HG02938 (cell line): ENCODE data around the gene MASP1.
"Not testable (repeated sequence)": the region's sequence is repeated elsewhere in the genome, so short reads cannot be mapped to it uniquely, and the experiment has no call there.

ENCODE experiments used
- ATAC-seq: cut with Tn5 transposase; IDR thresholded peaks from one replicate; pipeline ENCODE4 v1.9.1; 2021; ENCODE audit warnings: mild to moderate bottlenecking, moderate library complexity; ENCODE audit not compliant: unreplicated experiment

MASP1 gene

DNA sequence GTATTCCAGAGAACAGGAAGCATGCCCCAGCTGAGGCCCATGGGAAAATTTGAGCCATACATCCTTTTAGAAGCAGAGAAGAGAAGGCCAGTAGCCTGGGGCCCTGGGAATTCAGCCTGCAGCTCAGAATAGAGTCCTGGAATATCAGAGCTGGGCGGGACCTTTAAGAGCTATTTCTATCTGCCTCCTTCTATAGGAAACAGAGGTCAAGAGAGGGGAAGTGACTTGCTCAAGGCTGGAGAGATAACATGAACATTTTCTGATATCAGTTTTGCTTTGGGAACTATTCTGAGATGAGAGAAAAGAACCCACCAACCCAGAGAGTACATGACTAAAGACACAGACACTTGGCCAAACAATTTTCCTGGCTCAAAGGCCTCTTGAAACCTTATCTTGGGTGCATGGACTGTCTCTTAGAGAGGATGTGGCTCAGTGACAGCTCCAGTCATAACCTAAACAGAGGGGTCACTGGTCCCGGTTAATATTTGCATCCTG lies 26.0 kb downstream of the MASP1 start:
- no peak for ATAC-seq

DNA sequence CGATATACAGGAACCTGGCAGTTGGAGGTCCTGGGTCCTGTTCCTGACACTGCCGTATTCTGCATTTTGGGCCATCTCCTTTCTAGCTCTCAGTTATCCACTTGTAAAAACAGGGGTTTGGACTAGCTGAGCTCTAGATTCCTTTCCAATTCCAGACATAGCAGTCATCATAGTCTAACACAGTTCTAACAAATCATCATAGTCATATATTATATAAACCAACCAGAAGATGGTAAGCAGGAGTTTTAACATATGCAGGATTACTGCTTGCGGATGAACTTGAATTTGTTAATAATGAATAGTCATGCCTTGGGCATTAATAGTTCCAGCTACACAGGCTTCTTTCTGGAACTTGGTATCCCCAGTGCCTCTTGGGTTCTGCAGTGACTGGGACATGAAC lies 26.6 kb downstream of the MASP1 start:
- ATAC-seq: no peak

DNA sequence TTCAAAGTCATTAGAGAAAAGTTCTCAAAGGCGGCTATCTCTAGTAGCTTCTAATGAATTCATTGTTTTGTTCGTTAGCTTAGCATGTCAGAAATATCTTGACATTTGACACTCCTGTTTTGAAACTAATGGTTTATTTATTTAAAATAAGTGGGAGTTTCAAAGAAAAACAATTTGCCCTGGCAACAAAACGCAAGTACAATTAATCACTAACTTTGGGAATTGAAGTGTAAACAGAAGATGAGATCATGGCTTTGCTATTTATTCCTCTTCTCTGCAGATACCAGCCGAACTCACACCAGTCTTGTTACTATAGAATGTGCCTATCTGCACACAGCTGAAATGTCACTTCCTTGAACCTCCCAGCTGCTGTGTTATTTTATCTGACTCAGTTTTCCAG lies 27.5 kb downstream of the MASP1 start:
- no peak for ATAC-seq

DNA sequence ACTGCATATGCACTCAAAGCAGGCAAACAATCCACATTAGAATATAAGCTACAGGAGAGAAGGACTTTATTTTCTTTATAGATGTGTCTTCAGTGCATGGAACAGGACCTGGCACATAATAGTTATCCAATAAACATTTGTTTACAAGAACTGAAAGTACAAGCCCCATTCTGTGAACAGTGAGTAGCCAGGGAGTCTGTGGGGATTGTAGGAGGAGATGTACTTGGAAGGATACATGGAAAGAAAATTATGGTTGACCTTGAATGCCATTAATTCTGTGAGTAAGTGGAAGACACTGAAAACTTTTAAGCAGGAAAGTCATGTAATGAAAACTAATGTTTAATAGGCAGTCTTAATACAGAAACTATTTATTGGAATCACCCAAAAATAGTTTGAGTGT lies 28.3 kb downstream of the MASP1 start:
- ATAC-seq: no peak

DNA sequence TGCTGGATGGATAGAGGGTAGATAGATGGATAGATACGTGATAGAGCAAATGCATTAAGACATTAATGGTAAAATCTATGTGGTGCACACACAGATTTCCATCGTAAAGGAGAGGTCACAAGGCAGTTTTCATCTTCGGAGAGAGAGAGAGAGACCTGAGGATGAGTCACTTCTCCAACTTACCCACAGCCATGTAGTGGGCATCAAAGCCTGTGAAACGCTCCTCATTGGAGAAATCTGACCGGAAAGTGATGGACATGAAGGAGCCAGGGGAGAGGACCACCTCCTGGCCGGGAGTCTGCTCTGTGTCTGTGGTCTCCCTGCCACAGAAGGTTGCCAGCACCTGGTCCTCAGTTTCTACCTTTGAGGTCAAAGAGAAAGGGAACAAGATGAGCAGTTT lies 29.2 kb downstream of the MASP1 start:
- no peak for ATAC-seq

DNA sequence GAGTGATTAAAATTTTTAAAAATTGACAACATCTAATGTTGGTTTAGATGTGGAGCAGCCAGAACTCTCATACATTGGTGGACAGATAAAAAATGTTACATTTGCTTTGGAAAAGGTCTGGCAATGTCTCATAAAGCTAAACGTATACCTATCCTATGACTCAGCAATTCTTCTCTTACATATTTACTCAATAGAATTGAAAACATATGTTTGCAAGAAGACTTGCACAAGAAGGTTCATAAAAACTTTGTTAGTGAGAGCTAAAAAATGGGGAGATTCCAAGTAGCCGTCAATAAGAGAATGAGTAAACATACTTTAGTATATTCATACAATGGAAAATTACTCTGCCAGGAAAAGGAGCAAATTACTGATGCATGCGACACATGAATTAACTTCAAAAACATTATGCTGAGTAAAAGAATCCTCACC lies 30.0 kb downstream of the MASP1 start:
- no peak for ATAC-seq

DNA sequence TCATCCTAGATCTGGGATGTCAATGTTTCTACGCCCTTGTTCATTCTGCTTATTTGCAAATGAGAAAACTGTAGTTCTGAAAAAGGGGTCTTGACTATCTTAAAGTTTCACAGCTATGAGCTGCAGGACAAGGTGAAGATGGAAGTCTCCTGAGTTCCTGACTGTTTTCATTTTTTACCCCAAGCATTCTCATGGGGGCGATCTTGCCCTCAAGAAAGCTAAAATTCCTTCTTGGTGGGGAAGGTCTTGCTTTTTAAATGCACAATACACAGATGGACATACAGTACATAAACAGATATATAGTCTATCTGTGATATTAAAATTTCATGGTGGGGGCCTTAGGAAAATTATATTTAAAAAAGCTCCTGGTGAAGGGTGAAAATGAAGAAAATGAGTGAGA lies 32.4 kb downstream of the MASP1 start:
- ATAC-seq: no peak

DNA sequence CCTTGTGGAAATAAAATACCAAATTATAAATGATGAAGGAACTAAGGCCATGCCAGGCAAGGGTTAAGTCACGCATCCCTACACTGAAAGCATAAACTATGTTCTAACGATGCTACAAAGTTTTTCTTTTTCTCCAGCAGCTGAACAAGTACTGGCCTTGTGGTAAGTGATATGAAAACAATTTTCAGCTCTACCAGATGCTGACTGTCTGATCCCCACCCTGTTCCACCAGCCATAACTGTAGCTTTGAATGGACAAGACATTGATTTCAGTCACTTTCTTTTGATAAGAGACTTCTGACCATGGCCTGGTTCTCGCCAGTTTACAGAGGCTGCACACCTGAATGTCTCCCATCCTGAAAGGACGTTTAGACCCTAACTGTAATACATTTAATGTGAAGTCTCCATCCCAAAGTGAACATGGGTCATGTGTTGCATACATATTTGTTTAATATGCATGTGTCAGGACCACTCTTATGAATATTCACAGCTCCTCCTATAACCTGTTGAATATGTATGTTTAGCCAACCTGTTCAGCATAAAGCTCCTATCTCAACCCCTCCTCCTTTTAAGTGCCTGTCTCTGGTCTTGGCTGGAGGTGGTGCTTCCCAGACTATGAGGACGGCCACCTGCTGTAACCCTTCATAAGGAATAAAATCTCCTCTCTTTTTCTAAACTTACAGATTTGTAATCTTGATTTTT lies 33.4 kb downstream of the MASP1 start:
- ATAC-seq: no peak

DNA sequence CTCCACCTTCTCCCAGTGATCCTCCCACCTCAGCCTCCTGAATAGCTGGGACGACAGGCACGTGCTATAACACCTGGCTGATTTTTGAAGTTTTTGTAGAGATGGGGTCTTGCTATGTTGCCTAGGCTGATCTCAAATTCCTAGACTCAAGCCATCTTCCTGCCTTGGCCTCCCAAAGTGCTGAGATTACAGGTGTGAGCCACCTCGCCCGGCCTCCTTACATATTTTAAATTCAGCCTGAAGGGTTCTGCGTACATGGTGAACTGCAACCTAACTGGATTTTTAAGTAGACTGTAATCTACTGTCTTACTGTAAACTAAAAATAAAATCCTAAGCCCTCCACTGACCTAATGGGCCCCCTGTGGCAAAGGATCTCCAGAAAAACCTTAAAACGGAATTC lies 34.1 kb downstream of the MASP1 start:
- ATAC-seq: no peak

DNA sequence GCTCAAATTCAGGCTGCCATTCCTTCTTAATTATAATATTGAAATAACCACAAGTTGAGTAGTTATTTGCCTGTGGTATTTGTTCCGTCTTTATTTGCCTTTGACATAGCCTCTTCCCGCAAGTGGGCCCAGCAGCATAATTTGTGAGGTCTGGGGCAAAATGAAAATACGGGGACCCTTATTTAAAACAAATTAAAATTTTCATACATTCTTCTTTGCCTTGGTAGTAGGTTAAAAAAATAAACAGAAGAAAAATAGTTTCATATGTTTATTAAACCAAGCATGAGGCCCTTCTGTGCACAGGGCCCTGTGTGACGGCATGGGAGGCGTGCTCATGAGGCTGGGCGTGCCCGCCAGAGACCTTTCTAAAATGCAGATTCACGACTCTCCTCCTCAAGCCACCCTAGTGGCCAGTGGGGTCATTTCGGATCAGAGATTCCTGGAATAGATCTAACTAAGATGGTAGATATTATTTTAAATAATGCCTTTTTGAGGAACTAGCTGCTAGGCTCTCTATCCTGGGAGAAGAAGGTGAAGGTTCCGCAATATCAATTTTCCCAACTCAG lies 35.4 kb downstream of the MASP1 start:
- ATAC-seq: no peak

DNA sequence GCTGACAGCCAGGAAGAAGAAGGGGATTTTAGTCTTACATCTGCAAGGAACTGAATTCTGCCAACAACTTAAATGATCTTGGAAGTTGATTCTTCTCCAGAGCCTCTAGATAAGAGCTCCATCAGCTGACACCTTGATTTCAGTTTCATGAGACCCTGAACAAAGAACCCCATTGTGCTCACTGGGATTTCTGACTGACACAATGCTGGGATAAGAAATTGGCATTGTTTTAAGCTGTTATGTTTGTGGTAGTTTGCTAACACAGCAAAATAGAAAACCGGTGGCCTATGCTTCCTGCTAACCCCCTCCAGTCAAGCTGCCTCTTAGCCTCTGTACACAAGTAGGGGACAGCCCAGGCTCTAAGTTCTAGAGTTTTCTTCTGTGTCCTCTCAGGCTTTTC lies 36.2 kb downstream of the MASP1 start:
- no peak for ATAC-seq

DNA sequence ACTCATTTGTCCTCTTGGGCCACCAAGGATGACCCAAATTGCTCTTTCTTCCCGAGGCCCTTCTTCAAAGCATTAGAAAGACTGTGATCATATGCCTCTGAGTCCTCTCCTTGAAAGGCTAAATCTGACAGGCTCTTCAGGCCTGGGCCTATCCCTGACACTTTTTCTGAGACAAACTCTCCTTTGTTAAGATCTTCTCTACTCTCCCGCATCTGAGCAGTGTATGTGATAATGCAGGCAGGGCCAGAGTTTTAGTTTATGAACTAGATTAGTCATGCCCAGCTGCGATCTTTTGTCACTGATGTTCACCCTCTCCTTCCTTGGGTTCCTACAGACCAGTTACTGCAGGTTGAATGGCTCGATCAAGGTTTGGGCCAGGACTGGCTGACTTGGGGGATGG lies 39.2 kb downstream of the MASP1 start:
- ATAC-seq: no peak

DNA sequence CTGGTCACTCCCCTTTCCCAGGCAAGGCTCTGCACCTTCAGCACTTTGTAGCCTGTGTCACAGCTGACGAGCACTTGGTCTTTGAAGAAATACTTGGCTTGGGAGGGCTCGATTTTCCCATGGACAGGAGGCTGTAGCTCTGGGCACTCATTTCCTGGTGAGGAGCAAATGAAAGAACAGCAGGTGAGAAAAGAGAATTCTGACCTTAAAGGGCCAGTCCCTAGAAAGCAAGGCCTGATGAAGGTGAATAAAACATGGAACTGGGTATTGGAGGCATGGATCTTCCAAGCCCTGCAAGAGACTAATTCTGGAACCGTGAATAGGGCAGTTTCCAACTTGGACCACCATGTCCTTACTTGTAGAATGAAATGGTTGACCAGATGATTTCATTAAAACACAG lies 39.9 kb downstream of the MASP1 start:
- ATAC-seq: no peak

DNA sequence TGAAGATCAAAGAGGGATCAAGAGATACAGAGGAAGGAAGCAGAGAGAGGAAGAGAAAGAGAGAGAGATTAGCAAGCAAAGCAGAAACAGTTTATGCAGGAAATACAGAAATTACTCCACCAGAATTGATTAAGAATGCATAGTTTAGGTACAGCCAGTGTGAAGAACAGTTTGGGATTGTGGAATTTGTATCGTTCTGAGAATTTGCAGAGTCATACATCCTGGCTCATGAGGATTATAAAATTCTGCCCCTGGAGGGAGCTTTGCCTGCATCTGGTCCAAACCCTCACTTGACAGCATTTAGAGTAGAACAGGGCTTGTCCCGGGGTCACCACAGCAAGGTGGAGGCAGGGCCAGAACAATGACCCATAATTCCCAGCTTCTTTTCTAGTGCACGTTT lies 44.1 kb downstream of the MASP1 start:
- ATAC-seq: no peak

DNA sequence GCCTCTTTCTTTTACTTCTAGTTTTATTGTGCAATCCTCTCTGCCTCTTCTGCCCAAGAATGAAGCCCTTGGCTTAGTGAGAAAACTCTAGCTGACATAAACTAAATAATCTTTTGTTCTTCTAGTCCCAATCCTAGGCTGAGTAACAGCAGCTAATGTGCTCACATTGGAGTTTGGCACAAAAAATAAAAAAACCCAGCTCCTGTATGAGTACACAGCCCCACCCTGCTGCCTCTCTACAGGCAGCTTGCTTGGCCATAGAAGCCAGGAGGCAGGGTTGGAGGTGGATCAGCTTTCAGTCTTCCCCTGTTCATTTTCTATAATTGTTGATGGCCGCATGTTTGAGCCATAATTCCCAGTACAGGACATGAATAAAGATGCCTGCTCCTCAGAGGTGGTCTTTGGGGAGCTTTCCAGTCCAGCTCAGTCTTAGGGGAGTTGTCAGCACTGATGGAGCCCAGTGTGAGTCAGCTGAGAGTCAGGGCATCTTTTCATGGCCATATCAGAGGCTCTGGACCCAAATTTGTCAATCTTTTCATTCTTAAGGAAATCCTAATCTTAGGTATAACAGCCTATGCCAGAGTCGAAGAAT lies 47.5 kb downstream of the MASP1 start:
- ATAC-seq: no peak

DNA sequence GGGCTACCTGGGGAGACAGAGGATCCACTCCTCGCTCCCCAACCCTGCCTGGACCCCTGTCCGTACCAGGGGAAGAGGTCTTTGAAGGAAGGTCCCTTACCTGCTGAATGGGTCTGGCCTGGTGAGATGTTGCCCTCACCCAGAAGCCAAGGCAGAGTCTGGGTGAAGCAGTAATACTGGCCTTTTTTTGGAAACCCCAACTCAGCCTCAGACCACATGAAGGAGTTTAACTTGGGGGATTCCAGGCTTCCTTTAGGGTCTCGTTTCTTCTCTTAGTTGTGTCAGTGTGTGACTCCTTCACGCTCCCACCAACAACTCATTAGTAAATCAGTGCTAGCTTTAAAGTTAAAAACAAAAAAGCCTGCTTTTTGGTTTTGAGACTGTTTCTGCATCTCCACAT lies 48.6 kb downstream of the MASP1 start:
- ATAC-seq: no peak

DNA sequence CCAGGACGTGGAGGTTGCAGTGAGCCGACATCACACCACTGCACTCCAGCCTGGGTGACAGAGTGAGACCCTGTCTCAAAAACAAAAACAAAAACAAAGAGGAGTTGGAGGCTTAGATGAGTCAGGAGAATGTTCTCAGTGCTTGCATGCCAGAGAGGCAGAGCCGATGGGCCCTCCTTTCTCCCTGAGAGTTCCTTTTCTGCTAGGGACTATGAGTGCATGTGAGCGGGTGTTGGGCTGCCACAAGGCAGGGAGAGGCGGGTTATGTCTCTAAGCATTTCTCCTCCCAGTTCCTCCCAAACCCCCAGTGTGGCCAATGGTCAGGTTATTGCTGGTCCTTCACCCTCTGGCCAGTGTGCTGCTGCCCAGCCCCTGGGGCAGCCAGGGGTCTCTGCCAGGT lies 49.1 kb downstream of the MASP1 start:
- ATAC-seq: no peak

DNA sequence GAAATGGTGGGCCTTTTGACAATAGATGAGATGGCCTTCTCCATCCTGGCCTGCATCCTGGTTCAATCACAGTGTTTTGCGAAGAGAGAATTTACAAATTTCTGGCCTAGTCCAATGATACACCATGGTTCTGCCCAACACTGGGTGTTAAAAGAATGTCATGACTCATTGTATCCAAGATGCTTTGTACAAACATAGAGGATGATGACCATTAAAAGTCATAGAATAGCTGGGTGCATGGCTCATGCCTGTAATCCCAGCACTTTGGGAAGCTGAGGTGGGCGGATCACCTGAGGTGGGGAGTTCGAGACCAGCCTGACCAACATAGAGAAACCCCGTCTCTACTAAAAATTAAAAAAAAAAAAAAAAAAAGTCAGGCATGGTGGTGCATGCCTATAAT lies 52.7 kb downstream of the MASP1 start:
- ATAC-seq: not testable (repeated sequence)

DNA sequence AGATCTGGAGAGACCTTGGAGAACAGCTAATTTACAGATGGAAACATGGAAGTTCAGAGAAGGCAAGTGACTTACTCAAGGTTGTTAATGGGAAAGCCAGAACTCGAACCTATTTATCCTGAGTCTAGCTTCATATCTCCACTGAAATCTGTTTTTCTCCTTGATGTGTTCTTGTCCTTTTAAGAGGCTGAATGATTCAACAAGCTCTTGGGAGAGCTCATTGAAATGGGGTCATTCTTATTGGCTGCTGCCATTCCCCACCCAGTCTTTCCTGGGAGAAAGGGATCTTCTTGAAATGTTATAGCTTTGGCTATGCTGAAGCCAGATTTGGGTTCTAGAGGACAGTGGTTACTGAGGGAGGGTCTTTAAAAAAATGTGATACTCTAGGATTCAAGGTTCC lies 53.3 kb downstream of the MASP1 start:
- ATAC-seq: no peak

DNA sequence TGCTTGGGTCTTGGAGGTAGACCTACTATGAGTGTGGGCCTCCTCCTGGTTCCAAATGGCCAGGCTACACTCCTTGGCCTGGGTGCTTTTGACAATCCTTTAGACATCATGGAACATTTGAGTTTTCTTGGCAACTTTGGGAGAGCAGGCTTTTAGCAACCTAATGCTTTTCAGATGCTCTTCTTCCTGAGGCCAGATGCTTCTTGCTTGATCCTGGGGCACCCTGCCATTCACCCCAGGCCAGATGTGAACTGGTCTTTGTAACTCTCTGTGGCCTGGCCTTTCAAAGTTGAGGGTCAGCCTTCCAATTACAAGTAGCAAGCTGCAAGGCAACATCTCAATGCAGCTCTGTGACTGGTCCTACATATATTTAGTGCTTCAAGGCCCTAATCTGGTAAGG lies 53.8 kb downstream of the MASP1 start:
- ATAC-seq: no peak

DNA sequence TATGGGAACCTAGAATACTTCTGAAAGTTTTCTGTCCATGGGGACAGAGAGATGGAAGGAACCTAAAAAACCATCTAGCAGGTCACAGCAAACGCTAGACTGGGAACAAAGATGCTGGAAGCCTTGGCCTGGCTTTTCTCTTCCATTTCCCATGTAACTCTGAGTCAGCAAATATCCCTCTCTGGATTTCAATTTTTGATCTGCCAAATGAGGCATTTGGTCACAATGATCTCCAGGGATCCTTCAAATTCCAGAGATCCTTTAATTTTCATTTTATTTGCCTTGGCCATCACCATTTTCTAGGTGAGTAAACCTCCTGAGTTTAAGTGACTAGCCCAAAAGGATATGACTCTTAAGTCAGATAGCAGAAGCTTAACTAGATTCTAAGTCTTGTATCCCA lies 54.6 kb downstream of the MASP1 start:
- ATAC-seq: no peak

DNA sequence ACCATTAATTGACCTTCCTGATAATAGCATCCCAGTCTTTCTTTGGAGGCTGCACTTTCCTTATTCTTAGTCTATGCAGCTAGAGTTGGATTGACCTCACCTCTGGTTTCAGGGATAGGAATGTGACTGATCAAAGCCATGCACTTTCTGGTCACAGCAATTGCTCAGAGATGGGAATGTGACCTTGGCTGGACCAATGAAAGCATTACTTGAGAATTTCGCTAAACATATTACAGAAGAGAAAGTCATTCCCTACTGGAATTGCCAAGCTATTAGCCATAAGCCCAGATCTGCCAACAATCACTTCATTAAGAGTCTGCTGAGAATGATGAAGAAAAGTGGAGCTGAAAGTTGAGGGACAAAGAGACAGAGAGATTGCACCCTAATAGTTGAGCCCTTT lies 61.5 kb downstream of the MASP1 start:
- ATAC-seq: no peak

DNA sequence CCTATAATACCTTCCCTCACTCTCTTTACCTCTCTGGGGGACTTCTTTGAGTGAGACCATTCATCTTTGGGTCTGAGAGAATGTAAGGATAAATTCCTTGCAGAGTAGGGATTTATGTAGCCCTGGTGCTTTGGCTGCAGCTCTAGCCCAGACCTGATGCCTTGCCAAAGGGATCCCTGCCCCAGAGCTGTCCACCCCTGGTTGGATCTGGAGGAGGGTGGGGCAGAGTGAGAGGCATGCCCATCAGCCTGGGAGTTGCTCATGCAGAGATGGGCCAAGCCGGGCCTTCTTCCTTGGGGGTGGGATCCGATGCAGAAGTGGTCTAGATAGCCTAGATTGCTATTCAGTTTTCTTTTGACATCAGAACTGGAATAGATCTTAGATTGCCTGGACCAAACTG lies 62.8 kb downstream of the MASP1 start:
- ATAC-seq: no peak
